AG10803 (cell line): ENCODE results near the gene DYNC1I1.

Experiments
- DNase-seq: peaks from one replicate; pipeline ENCODE4 v3.0.0; 2010; ENCODE audit warnings: low read depth
- H3K4me3 ChIP-seq: 2 replicates; pipeline ENCODE4 v1.5.1; 2011; ENCODE audit warnings: mild to moderate bottlenecking, low read length, control low read depth
- TF ChIP-seq, protein P1 (sequence below): conservative IDR thresholded peaks from 2 replicates; pipeline ENCODE4 v1.5.1; 2011; ENCODE audit warnings: mild to moderate bottlenecking, low read length, control low read depth, inconsistent platforms

DYNC1I1 gene

DNA sequence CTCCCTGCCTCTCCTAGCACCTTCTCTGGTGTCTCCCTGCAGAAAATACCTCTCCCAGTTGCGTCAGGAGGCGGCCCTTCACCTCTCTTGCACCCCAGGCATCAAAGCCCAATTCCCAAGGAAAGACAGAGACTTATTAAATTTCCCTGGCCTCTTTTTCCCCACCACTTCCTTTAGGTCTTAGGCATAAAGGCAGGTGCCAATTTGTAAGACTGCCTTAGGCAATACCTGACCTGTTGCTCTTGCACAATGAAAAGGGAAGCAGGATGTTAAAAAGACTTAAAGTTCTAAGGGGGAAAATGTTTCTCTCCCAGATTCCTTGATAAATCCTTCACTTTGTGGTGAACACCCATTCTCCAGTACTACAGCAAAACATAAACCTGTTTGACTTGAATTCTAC lies 362.9 kb downstream of the DYNC1I1 start:
- TF ChIP-seq, protein P1, sequence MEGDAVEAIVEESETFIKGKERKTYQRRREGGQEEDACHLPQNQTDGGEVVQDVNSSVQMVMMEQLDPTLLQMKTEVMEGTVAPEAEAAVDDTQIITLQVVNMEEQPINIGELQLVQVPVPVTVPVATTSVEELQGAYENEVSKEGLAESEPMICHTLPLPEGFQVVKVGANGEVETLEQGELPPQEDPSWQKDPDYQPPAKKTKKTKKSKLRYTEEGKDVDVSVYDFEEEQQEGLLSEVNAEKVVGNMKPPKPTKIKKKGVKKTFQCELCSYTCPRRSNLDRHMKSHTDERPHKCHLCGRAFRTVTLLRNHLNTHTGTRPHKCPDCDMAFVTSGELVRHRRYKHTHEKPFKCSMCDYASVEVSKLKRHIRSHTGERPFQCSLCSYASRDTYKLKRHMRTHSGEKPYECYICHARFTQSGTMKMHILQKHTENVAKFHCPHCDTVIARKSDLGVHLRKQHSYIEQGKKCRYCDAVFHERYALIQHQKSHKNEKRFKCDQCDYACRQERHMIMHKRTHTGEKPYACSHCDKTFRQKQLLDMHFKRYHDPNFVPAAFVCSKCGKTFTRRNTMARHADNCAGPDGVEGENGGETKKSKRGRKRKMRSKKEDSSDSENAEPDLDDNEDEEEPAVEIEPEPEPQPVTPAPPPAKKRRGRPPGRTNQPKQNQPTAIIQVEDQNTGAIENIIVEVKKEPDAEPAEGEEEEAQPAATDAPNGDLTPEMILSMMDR = no peak
- no peak overlapping the region for H3K4me3 ChIP-seq
- no peak for DNase-seq

DNA sequence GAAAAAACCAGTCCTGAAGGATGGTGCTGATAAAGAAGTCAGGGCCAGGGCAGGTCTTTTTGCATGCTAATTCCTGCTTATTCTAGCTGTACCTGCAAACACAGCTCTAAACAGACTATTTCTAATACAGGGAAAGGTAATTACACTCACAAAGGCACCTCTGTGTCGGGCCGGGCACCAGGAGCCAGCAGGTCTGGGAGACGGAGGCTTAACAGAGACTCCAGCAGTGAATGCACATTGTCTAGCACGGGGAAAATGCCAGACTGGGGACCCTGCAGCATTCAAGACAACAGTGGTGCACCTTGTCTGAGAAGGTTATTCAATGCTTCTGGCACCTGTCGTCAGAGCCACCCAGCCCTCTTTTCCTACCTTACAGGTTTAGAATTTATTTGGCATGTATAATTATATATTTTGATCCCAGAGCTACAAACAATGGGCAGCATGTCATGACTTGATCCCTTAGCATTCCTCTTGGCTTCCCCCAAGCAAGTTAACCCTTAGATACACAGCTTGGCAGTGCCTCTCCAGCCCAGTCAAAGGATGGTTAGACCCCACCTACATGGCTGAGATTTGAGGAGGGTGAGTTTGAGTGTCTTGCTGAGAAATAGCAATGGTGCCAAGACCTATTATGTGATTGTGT lies 364.4 kb downstream of the DYNC1I1 start:
- DNase-seq = no peak
- no peak overlapping the region for H3K4me3 ChIP-seq
- TF ChIP-seq, protein P1 = no peak

DNA sequence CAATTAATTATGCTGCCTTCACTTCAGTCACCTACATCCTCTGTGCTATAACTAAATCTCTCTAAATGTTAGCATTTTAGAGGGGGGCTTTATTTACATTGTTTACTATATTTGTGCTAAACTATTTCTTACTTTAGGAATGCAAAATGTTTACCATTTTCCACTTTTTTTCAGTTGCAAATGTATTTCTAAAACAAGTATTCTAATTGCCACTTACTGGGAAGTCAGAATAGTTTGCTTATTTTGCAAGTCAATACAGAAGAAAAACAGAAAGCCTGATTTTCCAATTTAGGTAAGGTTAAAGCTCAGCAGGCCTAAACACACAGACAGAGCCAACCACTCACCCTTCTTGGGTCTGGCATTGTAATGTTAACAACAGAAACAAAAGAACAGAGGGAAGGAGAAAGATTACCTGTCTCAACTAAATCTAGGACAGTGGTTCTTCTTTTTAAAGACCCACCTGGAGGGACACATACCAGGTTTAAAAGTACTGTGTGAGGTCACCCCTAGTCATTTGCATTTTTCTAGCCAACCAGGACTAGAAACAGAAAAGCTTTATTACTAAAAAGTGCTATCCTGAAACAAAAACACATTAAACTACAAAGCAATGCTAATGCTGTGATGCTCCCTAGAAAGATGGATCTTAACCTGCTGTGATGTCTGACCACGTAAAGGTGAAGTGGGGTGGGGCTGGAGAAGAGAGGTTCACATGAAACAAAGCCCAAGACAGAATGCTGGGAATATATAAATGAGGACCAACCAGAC lies 371.3 kb downstream of the DYNC1I1 start:
- TF ChIP-seq, protein P1 = no peak
- DNase-seq = no peak
- H3K4me3 ChIP-seq = no peak overlapping the region

DNA sequence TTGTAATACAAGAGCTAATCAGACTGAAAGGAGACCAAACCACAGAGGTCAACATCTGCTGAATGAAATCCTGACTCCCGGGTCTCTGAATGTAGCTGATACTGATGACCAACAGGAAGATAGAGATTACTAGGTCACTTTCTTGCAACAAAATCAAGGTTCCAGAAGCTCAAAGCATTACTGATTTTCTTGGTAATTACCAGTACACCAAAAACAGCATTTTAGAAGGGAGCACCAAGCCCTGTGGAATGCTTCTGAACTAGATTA lies 371.8 kb downstream of the DYNC1I1 start:
- TF ChIP-seq, protein P1 = no peak
- no peak overlapping the region for H3K4me3 ChIP-seq
- no peak for DNase-seq
